ENCODE measurements around the gene PRKAG1. TPM values are rescaled to one million over a fixed set of nuclear protein-coding genes. Genes with fewer than 3 reads are reported as not detected.

Gene PRKAG1
- total RNA-seq, 2 donors from 2014 or later = 25.4 to 26.4 TPM

- H3K27me3 ChIP-seq = no peaks in the 10 kb centered on the region
- intact Hi-C loops (cut with DNase I) = no loop called here
- H3K36me3 ChIP-seq (replicated peaks in 1 of 2; ENCODE audit: insufficient read depth in 1 of 2, low read depth in 2 of 2) = peaks cover 4 to 41% of the 10 kb centered on the region in 2 donors
- ATAC-seq (no peak), DNase-seq (no peak)
- WGBS, 2 donors = 73 to 80% methylated on average over 5 of the region's 5 CpGs
- H3K9me3 ChIP-seq = no peaks in the 10 kb centered on the region
- H3K27ac ChIP-seq = peak overlapping the region in 2 of 4 donors; percentile 12 to 16
- H3K4me1 ChIP-seq = peaks cover 50% of the 10 kb centered on the region
- TF ChIP-seq POLR2A (IDR thresholded peaks at IDR 0.05) = no peak
- no peak for TF ChIP-seq CTCF (IDR thresholded peaks at IDR 0.05)
- no peak overlapping the region for H3K4me3 ChIP-seq
Observed at GRCh38 chr12:49054096-49054495, 35.5 kb upstream of the PRKAG1 start.

- intact Hi-C loops (cut with DNase I) = no loop called here
- H3K27me3 ChIP-seq = no peaks in the 10 kb centered on the region
- peak overlapping the region in 1 of 4 donors; percentile 28 for H3K27ac ChIP-seq
- no peaks in the 10 kb centered on the region for H3K9me3 ChIP-seq
- ATAC-seq (no peak), DNase-seq (no peak)
- WGBS, 2 donors = 87 to 92% methylated on average over 13 to 16 of the region's 16 CpGs
- TF ChIP-seq CTCF (IDR thresholded peaks at IDR 0.05) (no peak), POLR2A (IDR thresholded peaks at IDR 0.05) (no peak)
- peaks cover 4 to 55% of the 10 kb centered on the region in 2 donors for H3K36me3 ChIP-seq (replicated peaks in 1 of 2; ENCODE audit: insufficient read depth in 1 of 2, low read depth in 2 of 2)
- no peak overlapping the region for H3K4me3 ChIP-seq
- peaks cover 40% of the 10 kb centered on the region for H3K4me1 ChIP-seq
Observed at GRCh38 chr12:49052451-49053208, 34.1 kb upstream of the PRKAG1 start.

GRCh38 chr12:49051777-49052438 lies 33.3 kb upstream of the PRKAG1 start:
- WGBS, 2 donors = 85 to 88% methylated on average over 19 to 20 of the region's 20 CpGs
- peaks cover 33% of the 10 kb centered on the region for H3K4me1 ChIP-seq
- TF ChIP-seq POLR2A (IDR thresholded peaks at IDR 0.05) (no peak), CTCF (IDR thresholded peaks at IDR 0.05) (no peak)
- DNase-seq (no peak), ATAC-seq (no peak)
- H3K36me3 ChIP-seq (replicated peaks in 1 of 2; ENCODE audit: insufficient read depth in 1 of 2, low read depth in 2 of 2) = peaks cover 4 to 57% of the 10 kb centered on the region in 2 donors
- no peaks in the 10 kb centered on the region for H3K9me3 ChIP-seq
- no peak overlapping the region for H3K27ac ChIP-seq
- no peaks in the 10 kb centered on the region for H3K27me3 ChIP-seq
- intact Hi-C loops (cut with DNase I) = no loop called here
- H3K4me3 ChIP-seq = no peak overlapping the region

- DNase-seq (peak in 1 of 4 donors; percentile 4), ATAC-seq (no peak)
- peaks cover 4 to 61% of the 10 kb centered on the region in 2 donors for H3K36me3 ChIP-seq (replicated peaks in 1 of 2; ENCODE audit: insufficient read depth in 1 of 2, low read depth in 2 of 2)
- H3K27ac ChIP-seq = no peak overlapping the region
- intact Hi-C loops (cut with DNase I) = no loop called here
- no peaks in the 10 kb centered on the region for H3K27me3 ChIP-seq
- H3K4me3 ChIP-seq = no peak overlapping the region
- 92 to 95% methylated on average over 15 to 16 of the region's 18 CpGs for whole genome bisulfite sequencing, 2 donors
- TF ChIP-seq CTCF (IDR thresholded peaks at IDR 0.05) = no peak
- no peak for TF ChIP-seq POLR2A (IDR thresholded peaks at IDR 0.05)
- peaks cover 27% of the 10 kb centered on the region for H3K4me1 ChIP-seq
- no peaks in the 10 kb centered on the region for H3K9me3 ChIP-seq
Observed at GRCh38 chr12:49051373-49051764, 32.8 kb upstream of the PRKAG1 start.

Measured in body of pancreas (tissue), 4 donors.